Measurements from ENCODE around the gene ACTR5.

- TF ChIP-seq, protein P1, sequence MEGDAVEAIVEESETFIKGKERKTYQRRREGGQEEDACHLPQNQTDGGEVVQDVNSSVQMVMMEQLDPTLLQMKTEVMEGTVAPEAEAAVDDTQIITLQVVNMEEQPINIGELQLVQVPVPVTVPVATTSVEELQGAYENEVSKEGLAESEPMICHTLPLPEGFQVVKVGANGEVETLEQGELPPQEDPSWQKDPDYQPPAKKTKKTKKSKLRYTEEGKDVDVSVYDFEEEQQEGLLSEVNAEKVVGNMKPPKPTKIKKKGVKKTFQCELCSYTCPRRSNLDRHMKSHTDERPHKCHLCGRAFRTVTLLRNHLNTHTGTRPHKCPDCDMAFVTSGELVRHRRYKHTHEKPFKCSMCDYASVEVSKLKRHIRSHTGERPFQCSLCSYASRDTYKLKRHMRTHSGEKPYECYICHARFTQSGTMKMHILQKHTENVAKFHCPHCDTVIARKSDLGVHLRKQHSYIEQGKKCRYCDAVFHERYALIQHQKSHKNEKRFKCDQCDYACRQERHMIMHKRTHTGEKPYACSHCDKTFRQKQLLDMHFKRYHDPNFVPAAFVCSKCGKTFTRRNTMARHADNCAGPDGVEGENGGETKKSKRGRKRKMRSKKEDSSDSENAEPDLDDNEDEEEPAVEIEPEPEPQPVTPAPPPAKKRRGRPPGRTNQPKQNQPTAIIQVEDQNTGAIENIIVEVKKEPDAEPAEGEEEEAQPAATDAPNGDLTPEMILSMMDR (IDR thresholded peaks at IDR 0.05; ENCODE audit: borderline replicate concordance, extremely low read depth, low read length, poor library complexity, severe bottlenecking), result no peak
- TF ChIP-seq EZH2 (IDR thresholded peaks at IDR 0.05; ENCODE audit: borderline replicate concordance, low read depth, low read length, severe bottlenecking), result no peak
Measured at GRCh38 chr20:38762174-38762573, 13.9 kb downstream of the ACTR5 start.
